Neural cell (in vitro differentiated cells): ENCODE data around the gene CACNG8.

ENCODE experiments used
- MXI1 ChIP-seq: fragments of 450-650 bp; conservative IDR thresholded peaks from 2 replicates; pipeline ENCODE4 v1.6.1; 2014; ENCODE audit warnings: antibody characterized with exemption, mild to moderate bottlenecking; ENCODE audit not compliant: poor library complexity, severe bottlenecking
- TF ChIP-seq, protein P1 (sequence below): fragments of 450-650 bp; IDR thresholded peaks from 2 replicates; pipeline ENCODE4 v1.5.1; 2014; ENCODE audit warnings: antibody characterized with exemption, mild to moderate bottlenecking, moderate library complexity; ENCODE audit not compliant: poor library complexity, severe bottlenecking

DNA sequence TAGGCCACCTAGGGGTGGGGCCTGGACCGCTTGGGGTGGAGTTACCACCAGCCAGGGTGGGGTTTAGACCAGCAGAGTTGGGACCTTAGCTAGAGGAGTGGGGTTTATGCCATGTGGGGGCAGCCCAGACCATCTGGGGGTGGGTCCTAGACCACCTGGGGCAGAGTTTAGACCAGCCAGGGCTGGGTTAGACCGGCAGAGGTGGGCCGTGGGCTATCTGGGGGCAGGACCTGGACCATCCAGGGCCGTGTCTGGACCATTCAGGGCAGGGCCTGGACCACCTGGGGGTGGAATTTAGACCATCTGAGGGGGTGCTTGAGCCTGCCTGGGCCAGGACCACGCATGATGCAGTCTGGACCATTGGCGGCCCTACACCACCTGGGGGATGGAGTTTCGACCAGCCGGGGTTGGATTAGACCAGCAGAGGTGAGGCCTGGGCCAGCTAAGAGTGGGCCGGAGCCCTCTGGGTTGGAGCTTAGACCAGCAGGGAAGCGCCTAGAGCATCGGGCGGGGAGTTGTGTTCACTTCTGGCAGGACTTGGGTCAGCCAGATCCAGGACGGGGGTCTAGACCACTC, 18.7 kb downstream of the CACNG8 start:
- TF ChIP-seq, protein P1, sequence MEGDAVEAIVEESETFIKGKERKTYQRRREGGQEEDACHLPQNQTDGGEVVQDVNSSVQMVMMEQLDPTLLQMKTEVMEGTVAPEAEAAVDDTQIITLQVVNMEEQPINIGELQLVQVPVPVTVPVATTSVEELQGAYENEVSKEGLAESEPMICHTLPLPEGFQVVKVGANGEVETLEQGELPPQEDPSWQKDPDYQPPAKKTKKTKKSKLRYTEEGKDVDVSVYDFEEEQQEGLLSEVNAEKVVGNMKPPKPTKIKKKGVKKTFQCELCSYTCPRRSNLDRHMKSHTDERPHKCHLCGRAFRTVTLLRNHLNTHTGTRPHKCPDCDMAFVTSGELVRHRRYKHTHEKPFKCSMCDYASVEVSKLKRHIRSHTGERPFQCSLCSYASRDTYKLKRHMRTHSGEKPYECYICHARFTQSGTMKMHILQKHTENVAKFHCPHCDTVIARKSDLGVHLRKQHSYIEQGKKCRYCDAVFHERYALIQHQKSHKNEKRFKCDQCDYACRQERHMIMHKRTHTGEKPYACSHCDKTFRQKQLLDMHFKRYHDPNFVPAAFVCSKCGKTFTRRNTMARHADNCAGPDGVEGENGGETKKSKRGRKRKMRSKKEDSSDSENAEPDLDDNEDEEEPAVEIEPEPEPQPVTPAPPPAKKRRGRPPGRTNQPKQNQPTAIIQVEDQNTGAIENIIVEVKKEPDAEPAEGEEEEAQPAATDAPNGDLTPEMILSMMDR, result no peak
- no peak for TF ChIP-seq MXI1
